ENCODE data around the gene GULP1.

- TF ChIP-seq POLR2A (IDR thresholded peaks at IDR 0.05; ENCODE audit: borderline replicate concordance, extremely low read depth, insufficient read depth, insufficient read length) (no peak), CTCF (IDR thresholded peaks at IDR 0.05 in 2 of 3, conservative IDR thresholded peaks at IDR 0.05 in 1 of 3; ENCODE audit: borderline replicate concordance in 1 of 3, insufficient read depth in 1 of 3, low read depth in 2 of 3, low read length in 2 of 3) (no peak), EZH2 (IDR thresholded peaks at IDR 0.05) (no peak), ZBTB33 (IDR thresholded peaks at IDR 0.05; ENCODE audit: extremely low read depth, insufficient replicate concordance, low read length) (no peak), ZNF274 (IDR thresholded peaks at IDR 0.05; ENCODE audit: low read depth, low read length) (no peak), EZH2phosphoT487 (IDR thresholded peaks at IDR 0.05; ENCODE audit: borderline replicate concordance) (no peak), MAX (IDR thresholded peaks at IDR 0.05) (no peak), CBX3 (IDR thresholded peaks at IDR 0.05; ENCODE audit: low read depth) (no peak), FOSL1 (IDR thresholded peaks at IDR 0.05; ENCODE audit: low read depth) (no peak)
Measured at GRCh38 chr2:188388831-188389230, 97.2 kb downstream of the GULP1 start.
